GM13976 (cell line): ENCODE results near the gene SEMA5A.

Source experiments
- DNase-seq: peaks from one replicate; pipeline ENCODE4 v3.0.0; 2012; ENCODE audit warnings: low spot score
- in situ Hi-C: fragments of 300-500 bp; cut with MboI; formaldehyde crosslinking; loops from one replicate; pipeline ENCODE4 v1.12.0; 2022; ENCODE audit warnings: low sequenced_read_pairs, mixed read lengths, inconsistent platforms; ENCODE audit not compliant: unreplicated experiment
- TF ChIP-seq, protein P1 (sequence below): IDR thresholded peaks from 2 replicates; pipeline ENCODE4 v1.5.1; 2012; ENCODE audit warnings: borderline replicate concordance, mild to moderate bottlenecking; ENCODE audit not compliant: insufficient read depth; ENCODE audit errors: extremely low read depth, missing control alignments, control extremely low read depth

Gene SEMA5A, protein sequence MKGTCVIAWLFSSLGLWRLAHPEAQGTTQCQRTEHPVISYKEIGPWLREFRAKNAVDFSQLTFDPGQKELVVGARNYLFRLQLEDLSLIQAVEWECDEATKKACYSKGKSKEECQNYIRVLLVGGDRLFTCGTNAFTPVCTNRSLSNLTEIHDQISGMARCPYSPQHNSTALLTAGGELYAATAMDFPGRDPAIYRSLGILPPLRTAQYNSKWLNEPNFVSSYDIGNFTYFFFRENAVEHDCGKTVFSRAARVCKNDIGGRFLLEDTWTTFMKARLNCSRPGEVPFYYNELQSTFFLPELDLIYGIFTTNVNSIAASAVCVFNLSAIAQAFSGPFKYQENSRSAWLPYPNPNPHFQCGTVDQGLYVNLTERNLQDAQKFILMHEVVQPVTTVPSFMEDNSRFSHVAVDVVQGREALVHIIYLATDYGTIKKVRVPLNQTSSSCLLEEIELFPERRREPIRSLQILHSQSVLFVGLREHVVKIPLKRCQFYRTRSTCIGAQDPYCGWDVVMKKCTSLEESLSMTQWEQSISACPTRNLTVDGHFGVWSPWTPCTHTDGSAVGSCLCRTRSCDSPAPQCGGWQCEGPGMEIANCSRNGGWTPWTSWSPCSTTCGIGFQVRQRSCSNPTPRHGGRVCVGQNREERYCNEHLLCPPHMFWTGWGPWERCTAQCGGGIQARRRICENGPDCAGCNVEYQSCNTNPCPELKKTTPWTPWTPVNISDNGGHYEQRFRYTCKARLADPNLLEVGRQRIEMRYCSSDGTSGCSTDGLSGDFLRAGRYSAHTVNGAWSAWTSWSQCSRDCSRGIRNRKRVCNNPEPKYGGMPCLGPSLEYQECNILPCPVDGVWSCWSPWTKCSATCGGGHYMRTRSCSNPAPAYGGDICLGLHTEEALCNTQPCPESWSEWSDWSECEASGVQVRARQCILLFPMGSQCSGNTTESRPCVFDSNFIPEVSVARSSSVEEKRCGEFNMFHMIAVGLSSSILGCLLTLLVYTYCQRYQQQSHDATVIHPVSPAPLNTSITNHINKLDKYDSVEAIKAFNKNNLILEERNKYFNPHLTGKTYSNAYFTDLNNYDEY

GRCh38 chr5:9545992-9546851 is at the start of gene SEMA5A:
Gene SEMA5A (minus strand): TSS chr5:9546075. CDS start chr5:9379946, 166,129 bp downstream.
- TF ChIP-seq, protein P1, sequence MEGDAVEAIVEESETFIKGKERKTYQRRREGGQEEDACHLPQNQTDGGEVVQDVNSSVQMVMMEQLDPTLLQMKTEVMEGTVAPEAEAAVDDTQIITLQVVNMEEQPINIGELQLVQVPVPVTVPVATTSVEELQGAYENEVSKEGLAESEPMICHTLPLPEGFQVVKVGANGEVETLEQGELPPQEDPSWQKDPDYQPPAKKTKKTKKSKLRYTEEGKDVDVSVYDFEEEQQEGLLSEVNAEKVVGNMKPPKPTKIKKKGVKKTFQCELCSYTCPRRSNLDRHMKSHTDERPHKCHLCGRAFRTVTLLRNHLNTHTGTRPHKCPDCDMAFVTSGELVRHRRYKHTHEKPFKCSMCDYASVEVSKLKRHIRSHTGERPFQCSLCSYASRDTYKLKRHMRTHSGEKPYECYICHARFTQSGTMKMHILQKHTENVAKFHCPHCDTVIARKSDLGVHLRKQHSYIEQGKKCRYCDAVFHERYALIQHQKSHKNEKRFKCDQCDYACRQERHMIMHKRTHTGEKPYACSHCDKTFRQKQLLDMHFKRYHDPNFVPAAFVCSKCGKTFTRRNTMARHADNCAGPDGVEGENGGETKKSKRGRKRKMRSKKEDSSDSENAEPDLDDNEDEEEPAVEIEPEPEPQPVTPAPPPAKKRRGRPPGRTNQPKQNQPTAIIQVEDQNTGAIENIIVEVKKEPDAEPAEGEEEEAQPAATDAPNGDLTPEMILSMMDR, result no peak
- in situ Hi-C loops, result no loop called here
- DNase-seq, result peak; percentile 64

DNA sequence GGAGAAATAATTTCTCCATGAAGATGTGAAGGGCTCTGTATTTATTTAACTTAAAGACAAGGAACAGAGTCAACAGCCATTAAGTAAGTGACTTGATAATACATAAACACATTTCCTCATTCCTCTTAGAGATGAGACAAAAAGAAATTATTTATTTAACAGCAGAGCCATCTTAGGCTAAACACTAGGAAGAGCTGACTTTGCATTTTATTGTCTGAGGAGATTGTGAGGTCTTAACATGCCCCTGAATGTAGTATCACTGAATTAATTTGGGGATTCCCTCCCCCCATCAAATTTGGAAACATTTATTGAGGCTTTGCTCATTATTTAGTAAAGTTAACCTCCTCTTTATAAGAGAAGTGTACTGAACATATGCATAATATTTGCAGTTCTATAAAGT is 49.0 kb upstream of the SEMA5A start:
- TF ChIP-seq, protein P1, result no peak
- in situ Hi-C loops, result no loop called here
- DNase-seq, result no peak

GRCh38 chr5:9589049-9589835 is 43.4 kb upstream of the SEMA5A start:
- DNase-seq, result no peak
- in situ Hi-C loops, result no loop called here
- TF ChIP-seq, protein P1, result no peak

DNA sequence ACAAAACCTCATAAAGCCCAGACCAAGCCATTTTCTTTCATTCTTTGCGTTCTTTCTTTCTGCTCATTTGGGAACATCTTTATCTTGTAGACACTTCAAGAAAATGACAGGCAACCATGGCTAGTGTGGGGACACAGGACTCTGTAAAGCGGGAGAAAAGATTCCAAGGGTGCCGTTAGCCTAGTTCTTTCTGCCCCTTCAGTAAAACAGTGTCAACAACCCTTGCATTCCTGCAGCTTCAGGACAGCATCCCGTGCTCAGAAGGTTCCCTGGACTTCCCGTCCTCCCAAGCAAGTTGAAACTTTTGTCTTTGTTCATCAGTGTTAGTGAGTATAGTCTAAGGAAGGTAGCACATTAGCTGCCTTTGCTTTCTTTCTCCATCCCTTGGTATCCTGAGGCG is 42.4 kb upstream of the SEMA5A start:
- in situ Hi-C loops, result no loop called here
- TF ChIP-seq, protein P1, result no peak
- DNase-seq, result no peak

GRCh38 chr5:9587135-9587534 is 41.3 kb upstream of the SEMA5A start:
- in situ Hi-C loops, result no loop called here
- DNase-seq, result no peak
- TF ChIP-seq, protein P1, result no peak
